ENCODE results near the gene SYT6.

- TF ChIP-seq CTCF (IDR thresholded peaks at IDR 0.05; ENCODE audit: insufficient read depth, low read length, poor library complexity, severe bottlenecking) (no peak), EZH2phosphoT487 (conservative IDR thresholded peaks at IDR 0.05; ENCODE audit: low read length) (no peak)
These were observed 22.0 kb downstream of the SYT6 start for GRCh38 chr1:114131526-114132220.

Data from SU-DHL-6 (cell line).